Measurements from ENCODE around the gene GPR55.
A peak's percentile ranks its signal among the peaks of the same experiment; 100 is the strongest.

GPR55 gene

DNA sequence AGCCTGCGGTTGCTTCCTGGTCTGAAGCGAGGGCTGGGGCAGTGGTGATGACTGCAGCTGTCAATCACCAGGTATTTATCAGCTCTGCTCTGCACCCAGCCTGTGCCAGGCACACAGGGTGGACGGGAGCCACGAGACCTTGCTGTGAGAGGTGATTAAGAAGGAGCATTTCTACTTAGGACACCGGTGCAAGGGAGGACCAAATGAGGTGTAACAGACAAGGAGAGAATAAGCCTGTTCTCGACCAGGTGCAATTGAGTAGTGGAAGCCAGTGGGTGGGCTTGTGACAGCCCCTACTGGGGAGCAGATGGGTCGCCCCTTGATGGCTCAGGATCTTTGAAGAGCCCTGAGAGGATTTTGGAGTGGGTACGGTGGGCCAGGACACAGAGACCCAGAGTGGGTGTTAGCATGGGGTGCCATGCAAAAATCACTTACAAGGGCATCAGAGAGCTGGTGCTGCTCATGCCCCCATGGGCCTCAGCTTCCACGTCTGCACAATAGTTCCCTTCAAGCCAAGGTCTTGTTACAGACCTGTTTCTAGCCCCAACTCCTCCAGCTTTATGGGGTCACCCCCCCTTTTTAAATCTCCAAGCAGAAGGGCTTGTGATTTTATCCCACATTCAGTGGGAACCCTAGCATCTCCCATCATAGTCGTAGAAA lies 24.6 kb downstream of the GPR55 start:
- no peak for DNase-seq (ENCODE audit: low read depth in 3 of 3)

DNA sequence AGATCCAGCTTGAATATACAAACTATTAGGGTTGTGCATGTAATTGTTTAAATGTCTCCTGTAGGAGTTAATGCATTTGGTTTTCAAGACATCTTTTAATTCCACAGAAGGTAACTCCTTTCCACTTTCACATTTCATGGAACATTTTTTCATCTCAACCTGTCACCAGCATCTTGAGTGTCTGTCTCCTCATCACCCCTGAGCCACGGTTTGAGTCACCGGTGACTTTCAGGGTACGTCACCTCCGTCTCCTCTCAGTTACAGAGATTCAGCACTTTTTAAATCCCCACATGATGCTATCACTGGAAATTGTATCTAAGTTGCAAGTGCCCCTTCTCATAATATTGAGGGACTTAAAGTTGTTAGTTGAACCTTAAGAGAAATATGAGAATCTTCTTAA lies 25.3 kb downstream of the GPR55 start:
- DNase-seq (ENCODE audit: low read depth in 3 of 3), result peak in 2 of 3 donors; percentile 43 to 67

DNA sequence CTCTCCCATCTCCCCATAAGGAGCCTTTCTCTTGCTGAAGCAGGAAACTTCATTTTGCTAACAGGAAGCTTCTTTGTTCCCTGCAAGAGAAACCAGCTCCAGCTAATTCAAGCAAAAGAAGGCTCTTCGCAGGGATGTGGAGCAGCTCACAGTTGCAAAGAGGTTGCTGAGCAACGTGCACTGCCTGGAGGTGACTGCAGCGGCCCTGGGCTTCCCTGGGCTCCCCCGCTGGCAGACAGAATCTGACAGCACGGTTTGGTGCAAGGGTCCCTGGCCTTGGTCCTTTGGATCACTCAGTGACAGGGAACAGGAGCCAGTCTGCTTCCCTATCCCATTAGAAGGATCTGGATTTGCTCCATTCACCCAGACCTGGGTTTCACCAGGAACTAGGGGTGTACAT lies 25.8 kb downstream of the GPR55 start:
- DNase-seq (ENCODE audit: low read depth in 3 of 3), result no peak

DNA sequence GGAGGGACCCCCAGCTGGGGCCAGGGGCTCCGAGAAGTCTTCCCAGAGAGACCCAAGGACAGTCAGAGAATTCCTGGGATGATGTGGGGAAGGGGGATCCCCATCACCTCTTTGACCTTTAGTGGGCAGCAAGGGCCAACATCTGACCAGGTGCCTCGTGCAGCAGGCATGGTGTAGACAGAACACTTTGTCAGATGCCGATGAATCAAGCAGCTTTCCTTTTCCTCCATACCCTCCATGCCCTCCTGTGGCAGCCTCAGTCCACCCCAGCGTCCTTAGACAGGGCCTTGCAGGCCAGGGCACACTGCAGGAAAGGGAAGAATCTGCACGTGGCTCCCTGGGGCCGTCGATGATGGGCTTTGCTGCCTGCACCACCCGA lies 26.3 kb downstream of the GPR55 start:
- DNase-seq (ENCODE audit: low read depth in 3 of 3), result no peak

DNA sequence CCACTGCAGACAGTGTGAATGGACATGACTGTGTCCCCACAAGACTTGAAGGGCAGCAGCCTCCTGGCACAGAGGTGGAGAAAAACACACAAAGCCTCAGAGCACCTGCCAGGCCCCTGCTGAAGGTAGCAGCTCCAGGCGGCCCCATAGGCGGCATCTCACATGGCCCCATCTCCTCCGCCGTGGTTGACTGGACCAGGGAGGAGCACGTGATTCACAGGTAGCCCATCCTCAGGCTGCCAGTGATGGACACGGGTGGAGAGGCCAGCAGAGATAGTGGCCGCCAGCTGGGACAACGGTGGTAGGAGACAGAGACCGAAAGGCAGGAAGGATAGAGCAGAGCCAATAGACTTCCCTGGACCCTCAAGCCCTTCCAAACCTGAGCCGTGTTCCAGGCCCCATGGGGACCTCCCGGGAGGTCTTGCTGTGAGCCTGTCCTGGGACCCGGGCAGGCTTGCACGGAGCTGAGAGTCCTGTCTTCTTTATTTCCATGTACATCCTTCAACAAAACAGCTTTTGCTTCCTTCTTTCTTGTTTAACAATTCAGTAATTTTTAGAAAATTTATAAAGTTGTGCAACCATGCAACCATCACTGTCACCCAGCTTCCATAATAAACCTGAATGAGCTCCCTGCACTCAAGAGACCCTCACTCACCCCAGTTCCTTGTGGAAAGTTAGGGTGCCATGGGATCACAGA lies 26.9 kb downstream of the GPR55 start:
- DNase-seq (ENCODE audit: low read depth in 3 of 3), result no peak

DNA sequence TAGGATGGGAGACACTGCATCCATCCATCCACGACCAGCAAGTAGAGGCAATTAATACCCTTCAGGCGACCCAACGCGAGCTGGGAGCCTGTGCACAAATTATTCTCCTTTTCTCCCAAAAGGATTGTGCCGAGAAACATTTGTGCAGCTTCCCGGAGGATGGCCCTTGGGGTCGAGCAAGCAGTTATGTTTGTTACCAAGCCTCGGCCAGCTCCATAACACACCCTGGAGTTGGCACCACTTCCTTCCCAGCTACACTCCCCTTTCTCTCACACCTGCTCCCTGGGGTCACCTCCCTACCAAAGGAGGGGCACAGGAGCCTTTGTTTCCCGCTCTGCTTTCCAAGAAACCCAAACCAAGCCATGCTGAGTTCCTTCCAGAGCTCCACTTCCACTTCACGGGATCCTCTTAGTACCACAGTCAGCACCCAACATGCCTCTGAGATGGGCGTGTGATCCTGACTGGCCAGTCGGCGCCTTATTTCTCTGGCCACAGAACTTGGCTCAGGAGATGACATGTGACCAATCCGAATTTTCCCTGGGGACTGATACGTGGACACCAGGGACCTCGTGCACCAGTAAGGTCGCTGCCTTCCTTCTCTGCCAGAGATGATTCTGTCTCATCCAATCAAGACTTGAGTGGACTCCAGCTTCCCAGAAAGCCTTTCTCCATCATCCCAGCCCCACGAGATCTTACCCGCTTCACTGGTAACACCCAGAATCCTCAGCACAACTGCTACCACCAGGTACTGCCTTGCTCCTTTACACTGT lies 28.5 kb downstream of the GPR55 start:
- no peak for DNase-seq (ENCODE audit: low read depth in 3 of 3)

DNA sequence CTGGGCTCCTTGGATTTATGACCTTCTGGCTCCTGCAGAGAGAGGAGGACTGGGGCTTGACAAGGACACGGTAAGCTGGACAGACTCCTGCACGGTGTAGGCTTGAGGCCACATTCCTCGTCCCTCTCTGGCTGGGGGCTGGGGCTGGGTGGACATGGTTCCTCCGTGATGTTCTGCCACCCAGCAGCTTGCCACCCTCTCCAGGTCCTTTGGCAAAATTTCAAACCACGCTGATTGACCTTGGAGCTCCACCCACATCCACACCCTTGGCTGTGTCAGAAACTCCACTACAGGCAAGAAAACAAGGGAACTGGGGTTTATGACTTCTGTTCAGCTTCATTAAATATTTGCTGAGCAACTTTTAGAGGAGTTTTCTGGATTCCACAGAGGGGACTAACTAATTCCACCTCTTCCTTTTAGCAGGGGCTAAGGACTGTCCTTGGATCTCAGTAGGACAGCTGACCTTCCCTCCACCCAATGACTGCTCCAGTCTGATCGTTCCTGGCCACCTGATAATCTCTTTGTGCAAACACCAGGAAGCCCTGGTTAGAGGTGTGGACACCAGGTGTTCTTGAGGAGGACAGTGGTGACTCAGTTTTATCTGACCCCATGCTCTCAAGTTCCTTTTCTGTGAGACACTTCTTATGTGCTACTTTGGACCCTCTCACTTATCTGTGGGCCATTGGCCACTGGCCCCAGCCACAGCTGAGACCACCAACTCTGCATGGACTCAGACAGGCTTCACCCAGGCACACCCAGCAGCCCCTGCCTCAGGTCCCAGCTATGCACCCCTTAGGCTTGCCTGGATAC lies 29.3 kb downstream of the GPR55 start:
- no peak for DNase-seq (ENCODE audit: low read depth in 3 of 3)

DNA sequence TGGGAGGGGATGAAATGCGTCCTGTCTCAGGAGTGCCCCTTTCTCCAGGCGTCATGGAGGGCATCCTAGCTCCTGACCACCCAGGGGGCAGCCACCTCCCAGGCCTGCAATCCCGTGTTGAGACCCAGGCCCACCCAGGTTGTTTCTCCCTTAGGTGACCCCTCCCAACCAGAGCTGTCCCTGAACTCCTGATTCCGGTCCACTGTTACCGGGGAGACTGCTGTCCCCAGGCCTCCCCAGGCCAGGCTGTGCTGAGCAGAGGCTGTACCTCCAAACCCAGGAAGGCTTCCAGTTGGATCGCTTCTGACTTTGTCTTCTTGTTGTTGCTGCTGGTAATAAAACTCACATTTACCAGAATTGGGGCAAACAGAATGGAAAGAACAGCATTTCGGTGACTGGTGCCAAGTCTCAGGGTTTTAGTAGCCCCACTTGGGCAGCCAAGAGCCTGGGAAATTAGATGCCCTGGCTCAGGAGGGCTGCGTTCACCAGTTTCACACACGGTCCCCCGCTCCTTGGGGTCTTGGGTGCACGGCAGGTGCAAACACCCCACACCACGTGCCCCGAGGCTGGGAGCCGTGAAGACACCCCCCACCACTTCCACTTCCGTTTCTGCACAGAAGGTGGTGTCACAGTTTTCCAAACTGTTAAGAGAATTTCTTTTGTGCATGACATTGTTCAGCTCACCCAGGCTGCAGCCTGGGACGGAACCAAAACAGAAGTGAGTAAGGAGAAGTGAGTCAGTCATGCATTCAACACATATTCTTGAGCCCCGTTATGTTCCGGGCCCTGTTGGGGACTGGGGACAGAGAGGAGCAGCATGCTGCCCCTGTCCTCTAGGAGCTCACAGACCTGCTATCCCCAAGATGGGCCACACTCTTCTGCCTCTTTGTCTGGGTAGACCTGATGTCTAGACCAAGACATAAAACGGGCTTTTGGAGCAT lies 30.9 kb downstream of the GPR55 start:
- no peak for DNase-seq (ENCODE audit: low read depth in 3 of 3)

DNA sequence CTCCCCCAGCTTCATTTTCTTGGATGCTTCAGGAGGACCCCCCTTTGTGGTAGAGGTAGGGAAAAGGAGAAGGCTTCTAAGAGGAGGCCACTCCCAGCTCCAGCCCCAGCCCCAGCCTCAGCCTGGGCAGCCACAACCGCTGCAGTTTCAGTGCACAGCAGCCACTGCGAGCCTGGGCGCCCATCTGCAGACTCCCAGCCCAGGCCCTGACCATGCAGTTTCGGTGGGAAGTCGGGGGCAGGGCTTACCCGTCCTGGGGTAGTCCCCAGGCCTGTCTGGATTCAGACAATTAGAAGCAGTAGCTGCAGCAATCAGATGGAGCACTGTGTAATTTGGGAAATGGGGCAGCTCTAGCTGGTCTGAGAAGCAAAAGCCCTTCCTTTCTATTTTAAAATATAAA lies 31.7 kb downstream of the GPR55 start:
- no peak for DNase-seq (ENCODE audit: low read depth in 3 of 3)

DNA sequence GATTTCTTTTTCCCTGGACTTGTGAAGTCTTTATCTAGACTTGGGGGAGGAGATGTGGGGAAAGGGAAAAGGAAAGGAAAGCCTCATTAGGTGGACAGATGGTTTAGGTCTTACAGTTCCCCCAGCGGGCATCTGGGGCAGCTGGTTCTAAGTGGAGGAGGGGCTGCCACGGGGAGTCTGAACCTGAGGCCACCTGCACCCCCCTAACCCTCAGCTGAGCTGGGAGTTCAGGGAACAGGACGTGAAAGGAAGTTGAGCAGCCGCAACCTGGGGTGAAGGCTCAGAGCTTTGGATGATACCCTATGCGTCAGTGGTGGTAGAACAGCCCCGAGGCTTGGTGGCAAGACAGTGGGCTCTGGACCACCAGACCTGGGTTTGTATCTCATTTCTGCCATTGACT lies 33.5 kb downstream of the GPR55 start:
- DNase-seq (ENCODE audit: low read depth in 3 of 3), result no peak

DNA sequence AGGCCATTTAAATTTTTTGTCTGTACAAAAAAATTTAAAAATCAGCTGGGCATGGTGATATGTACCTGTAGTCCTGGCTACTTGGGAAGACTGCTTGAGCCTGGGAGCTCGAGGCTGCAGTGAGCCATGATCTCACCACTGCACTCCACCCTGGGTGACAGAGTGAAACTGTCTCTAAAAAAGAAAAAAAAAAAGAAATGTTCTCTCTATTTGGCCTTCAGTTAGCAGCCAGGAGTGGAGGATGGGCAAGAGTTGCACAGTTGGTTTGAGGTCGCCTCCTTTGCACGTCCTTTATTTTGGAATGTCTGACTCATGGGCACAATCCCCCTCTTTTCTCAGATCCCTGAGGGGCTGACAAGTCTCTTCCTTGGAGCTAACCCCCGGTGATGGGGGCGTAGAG lies 34.0 kb downstream of the GPR55 start:
- DNase-seq (ENCODE audit: low read depth in 3 of 3), result no peak

DNA sequence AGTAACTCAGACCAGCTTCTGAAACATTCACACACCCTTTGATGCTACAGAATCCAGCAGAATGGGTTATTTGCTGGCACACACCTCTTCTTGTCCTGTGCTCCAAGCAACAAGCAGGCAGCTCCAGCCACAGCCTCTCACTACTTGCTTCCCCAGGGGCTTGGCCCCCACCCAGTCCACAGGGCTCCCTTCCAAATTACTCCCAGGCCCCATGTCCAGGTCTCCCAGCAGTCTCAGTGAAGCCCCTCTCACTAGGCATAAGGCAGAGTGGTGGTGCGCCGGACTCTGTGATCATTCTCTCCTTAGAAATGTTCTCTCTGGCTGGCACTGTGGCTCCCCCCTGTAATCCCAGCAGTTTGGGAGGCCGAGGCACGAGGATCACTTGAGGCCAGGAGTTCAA lies 34.4 kb downstream of the GPR55 start:
- DNase-seq (ENCODE audit: low read depth in 3 of 3), result no peak

DNA sequence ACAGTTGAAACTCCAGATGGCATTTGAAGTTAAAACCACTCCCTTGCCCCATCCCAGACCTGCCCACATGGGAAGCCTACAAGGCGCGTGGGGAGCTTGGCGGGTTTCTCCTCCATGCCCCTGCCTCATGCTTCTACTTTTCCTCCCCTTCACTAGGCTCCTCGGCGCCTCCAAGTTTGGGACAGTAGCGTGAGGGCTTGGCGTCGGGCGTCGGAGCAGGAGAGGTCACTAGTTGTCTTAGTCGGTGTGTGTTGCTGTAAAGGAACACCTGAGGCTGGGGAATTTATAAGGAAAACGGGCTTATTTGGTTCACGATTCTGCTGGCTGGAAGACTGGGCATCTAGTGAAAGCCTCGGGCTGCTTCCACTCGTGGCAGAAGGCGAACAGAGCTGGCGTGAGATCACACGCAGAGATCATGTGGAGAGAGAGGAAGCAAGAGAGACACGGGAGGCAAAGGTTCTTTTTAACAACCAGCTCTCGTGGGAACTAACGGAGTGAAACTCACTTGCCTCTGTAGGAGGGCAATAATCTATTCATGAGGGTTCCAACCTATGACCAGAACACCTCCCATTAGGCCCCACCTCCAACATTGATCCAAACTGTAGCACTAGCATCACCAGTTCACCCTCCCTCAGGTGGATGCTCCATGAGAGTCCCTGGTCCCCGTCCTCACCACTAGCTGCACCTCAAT lies 35.0 kb downstream of the GPR55 start:
- DNase-seq (ENCODE audit: low read depth in 3 of 3), result no peak

DNA sequence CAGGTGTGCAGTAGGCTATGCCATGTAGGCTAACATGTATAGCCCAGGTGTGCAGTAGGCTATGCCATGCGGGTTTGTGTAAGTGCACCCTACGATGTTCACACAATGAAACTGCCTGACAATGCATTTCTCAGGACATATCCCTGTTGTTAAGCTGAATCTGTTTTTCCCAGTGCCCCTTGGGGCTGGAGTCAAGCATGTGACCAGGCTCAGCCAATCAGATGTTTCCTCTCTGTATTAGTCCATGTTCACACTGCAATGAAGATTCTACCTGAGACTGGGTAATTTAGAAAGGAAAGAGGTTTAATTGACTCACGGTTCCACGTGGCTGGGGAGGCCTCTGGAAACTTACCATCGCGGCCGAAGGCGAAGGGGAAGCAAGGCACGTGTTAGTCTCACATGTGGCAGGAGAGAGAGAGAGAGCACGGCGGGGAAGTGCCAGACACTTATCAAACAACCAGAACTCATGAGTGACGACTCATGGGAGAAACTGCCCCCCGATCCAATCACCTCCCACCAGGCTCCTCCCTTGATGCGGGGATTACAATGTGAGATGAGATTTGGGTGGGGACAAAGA lies 36.1 kb downstream of the GPR55 start:
- no peak for DNase-seq (ENCODE audit: low read depth in 3 of 3)

DNA sequence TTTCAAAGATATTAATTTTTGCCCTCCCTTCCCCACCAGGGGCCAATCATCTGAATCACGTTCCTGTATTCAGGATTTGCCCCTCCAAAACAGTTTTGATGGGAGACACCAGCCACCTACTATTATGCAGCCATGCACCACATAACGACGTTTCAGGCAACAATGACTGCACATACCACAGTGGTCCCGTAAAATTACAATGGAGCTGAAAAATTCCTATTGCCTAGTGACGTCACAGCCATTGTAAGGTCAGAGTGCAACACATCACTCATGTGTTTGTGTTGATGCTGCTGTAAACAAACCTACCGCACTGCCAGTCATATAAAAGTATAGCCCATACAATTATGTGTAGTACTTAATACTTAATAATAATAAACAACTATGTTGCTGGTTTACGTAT lies 37.7 kb downstream of the GPR55 start:
- DNase-seq (ENCODE audit: low read depth in 3 of 3), result no peak

DNA sequence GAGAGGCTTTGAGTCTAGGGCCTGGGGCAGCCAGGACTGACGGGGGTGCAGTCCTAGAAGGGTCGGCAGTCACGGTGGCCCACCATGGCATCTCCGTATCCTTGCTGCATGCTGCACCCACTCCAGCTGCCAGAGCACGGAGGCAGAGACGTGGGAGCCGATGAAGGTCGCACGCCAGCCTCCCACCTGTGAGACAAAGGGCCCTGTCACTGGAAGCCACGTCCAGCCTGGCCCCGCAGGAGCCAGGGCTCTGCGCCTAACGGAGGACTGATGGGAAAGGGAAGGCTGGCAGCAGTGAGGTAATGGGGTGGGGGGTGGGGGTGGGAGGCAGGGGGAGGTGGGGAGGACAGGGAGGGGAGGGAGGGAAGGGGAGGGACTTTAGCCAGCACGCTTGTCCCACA lies 38.4 kb downstream of the GPR55 start:
- no peak for DNase-seq (ENCODE audit: low read depth in 3 of 3)

DNA sequence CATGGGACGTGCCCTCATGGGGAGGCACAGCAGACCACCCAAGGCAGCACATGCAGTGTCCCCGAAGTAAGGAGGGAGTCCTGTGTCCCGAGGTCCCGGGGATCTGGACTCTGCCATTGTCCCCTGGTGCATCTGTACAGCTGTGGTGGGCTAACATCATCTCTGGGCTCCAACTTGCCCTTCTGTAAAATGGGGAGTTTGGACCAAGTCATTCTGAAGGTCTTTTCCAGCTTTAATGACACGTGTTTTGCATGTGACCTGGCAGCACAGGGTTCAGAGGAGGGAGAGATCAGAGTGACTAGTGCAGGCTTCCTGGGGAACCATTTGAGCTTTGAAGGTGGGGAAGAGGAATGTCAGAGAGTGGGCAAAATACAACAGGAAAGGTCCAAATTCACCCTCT lies 38.8 kb downstream of the GPR55 start:
- DNase-seq (ENCODE audit: low read depth in 3 of 3), result no peak

DNA sequence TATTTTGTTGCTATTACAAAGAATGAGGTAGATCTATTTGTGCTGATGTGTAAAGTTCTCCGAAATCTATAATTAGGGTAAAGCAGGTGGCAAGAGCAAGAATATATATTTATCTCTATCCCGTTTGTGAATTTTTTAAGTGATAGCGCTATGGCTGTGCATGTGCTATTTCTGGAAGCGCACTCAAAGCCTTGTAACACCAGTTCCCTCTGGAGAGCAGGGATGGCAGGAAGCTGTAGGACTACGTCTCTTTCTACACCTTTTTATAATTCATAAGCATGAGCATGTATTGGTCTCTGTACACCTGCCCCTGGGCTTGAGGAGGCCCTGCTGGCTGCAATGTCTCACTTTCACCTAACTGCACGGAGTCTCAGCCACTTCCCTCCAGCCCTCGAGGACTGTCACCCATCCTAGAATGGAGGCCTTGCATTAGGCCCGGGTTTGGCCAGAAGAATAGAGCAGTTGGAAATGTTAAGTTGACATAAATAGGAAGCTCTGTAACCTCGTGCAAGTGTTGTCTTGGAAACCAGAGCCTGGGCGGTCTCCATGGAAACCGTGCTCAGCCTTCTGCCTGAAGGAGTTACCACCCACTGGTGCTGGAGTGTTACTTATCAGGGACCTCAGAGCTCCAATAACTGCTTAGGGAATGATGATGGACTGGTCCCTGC lies 39.4 kb downstream of the GPR55 start:
- no peak for DNase-seq (ENCODE audit: low read depth in 3 of 3)

DNA sequence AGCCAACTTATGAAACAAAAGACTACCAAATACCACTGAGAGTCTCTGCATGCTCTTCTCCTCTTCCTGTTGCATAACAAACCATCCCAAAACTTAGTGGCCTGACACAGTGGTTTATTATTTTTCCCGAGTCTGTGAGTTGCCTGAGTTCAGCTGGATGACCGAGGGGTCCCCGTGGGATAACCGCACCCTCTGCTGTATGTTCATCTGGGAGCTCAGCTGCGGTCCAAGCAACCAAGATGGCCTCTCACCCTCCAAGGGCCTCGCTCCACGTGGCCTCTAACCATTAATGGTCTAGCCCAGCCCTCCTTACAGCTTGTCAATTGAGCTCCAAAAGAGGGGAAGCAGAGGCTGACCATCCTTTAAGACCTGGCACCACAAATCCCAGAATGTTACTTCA lies 43.2 kb downstream of the GPR55 start:
- no peak for DNase-seq (ENCODE audit: low read depth in 3 of 3)

DNA sequence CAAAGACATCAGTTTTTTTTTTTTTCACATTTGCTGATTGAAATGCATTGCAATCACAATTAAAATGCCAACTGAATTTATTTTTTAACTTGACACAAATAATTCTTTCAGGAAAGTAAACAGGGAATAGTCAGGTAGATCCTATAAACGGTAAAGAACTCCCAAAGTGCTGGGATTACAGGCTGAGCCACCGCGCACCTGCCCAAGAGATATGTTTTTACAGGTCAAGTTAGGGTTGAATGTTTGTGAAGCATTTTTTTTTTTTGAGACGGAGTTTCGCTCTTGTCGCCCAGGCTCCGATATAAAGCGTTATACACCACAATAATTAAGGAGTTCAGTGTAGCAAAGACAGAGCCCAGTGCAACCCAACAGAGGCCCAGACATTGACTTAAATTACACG lies 45.2 kb downstream of the GPR55 start:
- no peak for DNase-seq (ENCODE audit: low read depth in 3 of 3)

Data from stimulated activated CD4-positive, alpha-beta T cell treated with anti-CD3 and anti-CD28 coated beads, TNF-alpha, amount 100 ng/mL, for 48 hours (primary cell).